ENCODE measurements around the gene USP11.

- TF ChIP-seq CTCF (IDR thresholded peaks at IDR 0.05) (no peak), EZH2 (IDR thresholded peaks at IDR 0.05; ENCODE audit: borderline replicate concordance, insufficient read depth, low read depth, low read length, poor library complexity, severe bottlenecking) (no peak)
Measured at GRCh38 chrX:47293106-47293505, 60.3 kb downstream of the USP11 start.

Data from B cell (primary cell).